H1 (cell line): ENCODE results near the gene MKRN2OS. TPM values are rescaled to one million over a fixed set of nuclear protein-coding genes. Genes with fewer than 3 reads are reported as not detected.

Source experiments
- CTCF ChIA-PET: fragments of 300-600 bp; sonication (Branson Sonifier 250); formaldehyde crosslinking; loops from one replicate; lab custom pipeline; 2021; ENCODE audit not compliant: partially characterized antibody; lab: Charles Lee
- POLR2A ChIA-PET: fragments of 300-600 bp; sonication (Branson Sonifier 250); formaldehyde crosslinking; loops from one replicate; lab custom pipeline; 2021; ENCODE audit warnings: inconsistent platforms; ENCODE audit not compliant: partially characterized antibody; lab: Charles Lee
- DNase-seq, 2 experiments: peaks; one replicate each; pipeline versions ENCODE4 v3.0.0 to v3.0.0-alpha.2; 2010 to 2022; ENCODE audit warnings: low spot score in 2 of 2, low read depth in 1 of 2, mixed read lengths in 1 of 2
- FAIRE-seq: peaks from 2 replicates; lab custom pipeline; 2011; peaks lifted over from hg19 to GRCh38; lab: Jason Lieb, UNC
- H2AFZ ChIP-seq: 2 replicates; pipeline ENCODE4 v1.8.1; 2012; ENCODE audit warnings: low read length, inconsistent platforms
- H2AK5ac ChIP-seq: 2 replicates; pipeline ENCODE4 v1.6.1; 2013; ENCODE audit warnings: low read depth, low read length
- H2BK120ac ChIP-seq: replicated peaks from 2 replicates; pipeline ENCODE3; 2013; ENCODE audit warnings: low read depth, low read length, inconsistent platforms
- H2BK12ac ChIP-seq: 2 replicates; pipeline ENCODE4 v1.6.1; 2013; ENCODE audit warnings: low read depth, low read length
- H2BK15ac ChIP-seq: 2 replicates; pipeline ENCODE4 v1.6.1; 2013; ENCODE audit warnings: low read length
- H2BK20ac ChIP-seq: 2 replicates; pipeline ENCODE4 v1.6.1; 2013; ENCODE audit warnings: low read length
- H2BK5ac ChIP-seq: 2 replicates; pipeline ENCODE4 v1.6.1; 2013; ENCODE audit warnings: low read depth, low read length
- H3K14ac ChIP-seq: 2 replicates; pipeline ENCODE4 v1.6.1; 2013; ENCODE audit warnings: inconsistent platforms; ENCODE audit not compliant: insufficient read length
- H3K18ac ChIP-seq: 2 replicates; pipeline ENCODE4 v1.6.1; 2013; ENCODE audit warnings: low read length; ENCODE audit errors: extremely low read depth
- H3K23ac ChIP-seq: 2 replicates; pipeline ENCODE4 v1.6.1; 2013; ENCODE audit warnings: inconsistent platforms; ENCODE audit not compliant: insufficient read length
- H3K23me2 ChIP-seq: 2 replicates; pipeline ENCODE4 v1.6.1; 2013; ENCODE audit warnings: low read depth, low read length
- H3K27ac ChIP-seq: 2 replicates; pipeline ENCODE4 v1.6.1; 2011; ENCODE audit warnings: low read depth, low read length, inconsistent platforms
- H3K27me3 ChIP-seq, 4 experiments: replicated peaks in 1 of 4; 1 replicate in 1 of 4; 2 replicates in 3 of 4; pipeline versions ENCODE4 v1.6.1 to v1.8.1; 2011 to 2013; ENCODE audit warnings: low read length in 3 of 4, mild to moderate bottlenecking in 3 of 4, inconsistent platforms in 2 of 4, mixed read lengths in 2 of 4, moderate library complexity in 1 of 4; ENCODE audit not compliant: control insufficient read depth in 3 of 4, insufficient read depth in 3 of 4; ENCODE audit errors: extremely low read depth in 1 of 4
- H3K36me3 ChIP-seq, 4 experiments: 2 replicates each; pipeline versions ENCODE4 v1.6.1 to v1.8.1; 2011 to 2013; ENCODE audit warnings: mild to moderate bottlenecking in 4 of 4, low read length in 3 of 4, moderate library complexity in 2 of 4, control low read depth in 1 of 4, inconsistent platforms in 1 of 4; ENCODE audit not compliant: insufficient read depth in 4 of 4, control insufficient read depth in 2 of 4
- H3K4ac ChIP-seq: replicated peaks from 2 replicates; pipeline ENCODE3; 2013; ENCODE audit warnings: low read length, low read depth, mixed read lengths, inconsistent platforms; ENCODE audit not compliant: insufficient read length
- H3K4me1 ChIP-seq, 4 experiments: replicated peaks in 1 of 4; 1 replicate in 1 of 4; 2 replicates in 3 of 4; pipeline versions ENCODE4 v1.6.1 to v1.8.1; 2011 to 2013; ENCODE audit warnings: low read length in 3 of 4, inconsistent platforms in 2 of 4, mixed read lengths in 1 of 4; ENCODE audit not compliant: insufficient read depth in 4 of 4, control insufficient read depth in 3 of 4
- H3K4me2 ChIP-seq, 2 experiments: 2 replicates each; pipeline versions ENCODE4 v1.6.1 to v1.8.1; 2011 to 2013; ENCODE audit warnings: low read depth in 2 of 2, low read length in 2 of 2, control low read depth in 1 of 2, inconsistent platforms in 1 of 2, mild to moderate bottlenecking in 1 of 2; ENCODE audit not compliant: insufficient read depth in 1 of 2
- H3K4me3 ChIP-seq, 4 experiments: fragments of 200-600, 300-600 bp in 1 of 4; sonication (generic), shearing (Covaris generic), sonication (Bioruptor Twin) in 1 of 4; 2 replicates each; pipeline versions ENCODE4 v1.5.1 to v1.8.1; 2011 to 2016; ENCODE audit warnings: low read length in 4 of 4, low read depth in 3 of 4, control low read depth in 2 of 4, inconsistent platforms in 2 of 4, mild to moderate bottlenecking in 2 of 4, mixed read lengths in 1 of 4, moderate library complexity in 1 of 4; ENCODE audit not compliant: insufficient read depth in 2 of 4; ENCODE audit errors: extremely low read depth in 1 of 4
- H3K56ac ChIP-seq: replicated peaks from 2 replicates; pipeline ENCODE3; 2013; ENCODE audit warnings: low read depth, mild to moderate bottlenecking, mixed read lengths, low read length, inconsistent platforms; ENCODE audit not compliant: insufficient read length
- H3K79me1 ChIP-seq: 2 replicates; pipeline ENCODE4 v1.6.1; 2013; ENCODE audit warnings: low read depth, low read length, control low read depth
- H3K79me2 ChIP-seq, 2 experiments: 2 replicates each; pipeline versions ENCODE4 v1.6.1 to v1.8.1; 2012 to 2013; ENCODE audit warnings: low read length in 2 of 2, mild to moderate bottlenecking in 2 of 2, inconsistent platforms in 1 of 2; ENCODE audit not compliant: insufficient read depth in 2 of 2, control insufficient read depth in 1 of 2
- H3K9ac ChIP-seq, 4 experiments: replicated peaks in 1 of 4; 1 replicate in 1 of 4; 2 replicates in 3 of 4; pipeline versions ENCODE4 v1.6.1 to v1.8.1; 2011 to 2013; ENCODE audit warnings: low read depth in 3 of 4, low read length in 3 of 4, control low read depth in 2 of 4, mild to moderate bottlenecking in 2 of 4, moderate library complexity in 2 of 4, inconsistent platforms in 1 of 4; ENCODE audit errors: extremely low read depth in 1 of 4
- H3K9me3 ChIP-seq, 2 experiments: 2 replicates each; pipeline versions ENCODE4 v1.6.1 to v1.8.1; 2012 to 2013; ENCODE audit warnings: mild to moderate bottlenecking in 2 of 2, moderate library complexity in 2 of 2, control low read depth in 1 of 2, inconsistent platforms in 1 of 2, low read depth in 1 of 2, low read length in 1 of 2, mixed read lengths in 1 of 2; ENCODE audit not compliant: insufficient read depth in 2 of 2
- H4K20me1 ChIP-seq, 2 experiments: replicated peaks in 1 of 2; 2 replicates each; pipeline versions ENCODE3 to v1.8.1; 2011 to 2013; ENCODE audit warnings: inconsistent platforms in 2 of 2, low read length in 2 of 2, mild to moderate bottlenecking in 1 of 2; ENCODE audit not compliant: insufficient read depth in 2 of 2, control insufficient read depth in 1 of 2
- H4K5ac ChIP-seq: 2 replicates; pipeline ENCODE4 v1.6.1; 2013; ENCODE audit warnings: low read length, low read depth, mixed read lengths, inconsistent platforms; ENCODE audit not compliant: insufficient read length
- H4K8ac ChIP-seq: 2 replicates; pipeline ENCODE4 v1.8.0; 2013; ENCODE audit warnings: mild to moderate bottlenecking, moderate library complexity, low read length, inconsistent platforms; ENCODE audit not compliant: insufficient read depth; ENCODE audit errors: extremely low read depth
- H4K91ac ChIP-seq: replicated peaks from 2 replicates; pipeline ENCODE3; 2013; ENCODE audit warnings: low read length, mixed read lengths, inconsistent platforms; ENCODE audit not compliant: insufficient read length
- FOSL1 ChIP-seq: IDR thresholded peaks from 2 replicates; pipeline ENCODE4 v1.6.1; 2011; ENCODE audit warnings: mild to moderate bottlenecking, low read depth, low read length, moderate library complexity; ENCODE audit not compliant: insufficient read depth
- JUND ChIP-seq: IDR thresholded peaks from 2 replicates; pipeline ENCODE4 v1.6.1; 2011; ENCODE audit warnings: mild to moderate bottlenecking, improper control_type of control experiment, low read length
- KDM4A ChIP-seq: IDR thresholded peaks from one replicate; pipeline ENCODE4 v1.7.1; 2012; ENCODE audit warnings: low read depth, mild to moderate bottlenecking, moderate library complexity, low read length, inconsistent platforms; ENCODE audit not compliant: severe bottlenecking
- NRF1 ChIP-seq: IDR thresholded peaks from 2 replicates; pipeline ENCODE4 v1.6.1; 2011; ENCODE audit warnings: mild to moderate bottlenecking, low read depth, low read length, improper control_type of control experiment
- POLR2AphosphoS5 ChIP-seq: IDR thresholded peaks from 2 replicates; pipeline ENCODE4 v1.6.1; 2011; ENCODE audit warnings: low read depth, low read length
- POU5F1 ChIP-seq: IDR thresholded peaks from 2 replicates; pipeline ENCODE4 v1.6.1; 2011; ENCODE audit warnings: low read depth, mild to moderate bottlenecking, low read length, moderate library complexity
- RBBP5 ChIP-seq: IDR thresholded peaks from 2 replicates; pipeline ENCODE4 v1.7.1; 2012; ENCODE audit warnings: low read depth, mild to moderate bottlenecking, inconsistent platforms, low read length, moderate library complexity, borderline replicate concordance
- RFX5 ChIP-seq: IDR thresholded peaks from 2 replicates; pipeline ENCODE4 v1.6.1; 2011; ENCODE audit warnings: low read depth, low read length, improper control_type of control experiment, borderline replicate concordance
- SP2 ChIP-seq: IDR thresholded peaks from 2 replicates; pipeline ENCODE4 v1.6.1; 2012; ENCODE audit warnings: mild to moderate bottlenecking, low read length, inconsistent platforms
- TAF7 ChIP-seq: optimal IDR thresholded peaks from 2 replicates; pipeline ENCODE3; 2011; ENCODE audit warnings: low read depth, mild to moderate bottlenecking, inconsistent platforms, low read length, moderate library complexity, borderline replicate concordance
- TCF12 ChIP-seq: IDR thresholded peaks from 2 replicates; pipeline ENCODE4 v1.6.1; 2011; ENCODE audit warnings: low read depth, mild to moderate bottlenecking, low read length
- TEAD4 ChIP-seq: IDR thresholded peaks from 2 replicates; pipeline ENCODE4 v1.6.1; 2012; ENCODE audit warnings: low read depth, low read length, inconsistent platforms, mixed read lengths
- WGBS, 2 experiments: shearing (Covaris generic) in 1 of 2; methylation state at CpG; one replicate each; pipeline versions ENCODE4 v1.1.6 to v1.1.7; 2013 to 2015; ENCODE audit warnings: low lambda C conversion rate in 2 of 2, mixed read lengths in 2 of 2, inconsistent platforms in 1 of 2, low coverage in 1 of 2, missing lambda C conversion rate in 1 of 2; ENCODE audit not compliant: insufficient replicate concordance in 2 of 2, insufficient coverage in 1 of 2, insufficient read length in 1 of 2; ENCODE audit errors: extremely low coverage in 1 of 2, missing lambda C conversion rate in 1 of 2; 5-methylcytosine and 5-hydroxymethylcytosine counted together
- polyA plus RNA-seq, 7 experiments: library from polyadenylated mRNA; depleted of rRNA in 3 of 7; stranded (reverse) in 5 of 7; unstranded in 2 of 7; fragments of >200 nt in 5 of 7; fragments of 200-250 nt in 2 of 7; gene quantifications; 1 replicate in 5 of 7; 2 replicates in 1 of 7; 4 replicates in 1 of 7; pipeline versions ENCODE4 v1.2.1 to v1.2.3, GENCODE V29; 2011 to 2013; ENCODE audit warnings: missing spikeins in 2 of 7, mixed read lengths in 2 of 7
- total RNA-seq: library from RNA; stranded (reverse); fragmentation: NEBNext Ultra II Directional; extraction: Animal tissue kit (Norgen Biotek cat#: 25700); gene quantifications from 2 replicates; pipeline ENCODE4 v1.2.1, GENCODE V29; 2021

The MKRN2OS gene
- total and polyA plus RNA-seq, 2 of the 8 experiments (the other 6 are each of a cell fraction or from before 2014, with no cell fraction given): 0.15 to 0.41 TPM

DNA sequence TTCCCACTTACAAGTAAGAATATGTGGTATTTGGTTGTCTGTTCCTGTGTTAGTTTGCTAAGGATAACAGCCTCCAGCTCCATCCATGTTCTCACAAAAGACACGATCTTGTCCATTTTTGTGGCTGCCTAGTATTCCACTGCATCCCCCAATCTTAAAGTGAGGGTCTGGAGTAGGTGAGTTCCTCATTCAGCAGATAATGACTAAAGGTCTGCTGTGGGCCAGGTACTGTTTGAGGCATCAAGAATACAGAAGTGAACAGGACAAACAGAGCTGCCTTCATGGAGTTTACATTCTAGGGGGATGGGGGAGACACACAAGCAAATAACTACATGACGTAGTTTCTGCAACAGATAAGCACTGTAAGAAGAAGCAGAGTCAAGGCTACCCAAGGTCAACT is 24.3 kb downstream of the MKRN2OS start:
- H3K9me3 ChIP-seq: no peaks in the 10 kb centered on the region
- no peak overlapping the region for H3K4me3 ChIP-seq
- CTCF ChIA-PET: interaction anchor here (1.0 kb wide), 1 partner anchor 18 kb away, joined by 3 read pairs; no protein-coding TSS in a partner anchor
- DNase-seq: no peak
- POLR2A ChIA-PET: interaction anchor here (1.1 kb wide), 1 partner anchor 11 kb away, joined by 3 read pairs; no protein-coding TSS in a partner anchor
- H4K91ac ChIP-seq: no peak overlapping the region
- H3K4me2 ChIP-seq: no peak overlapping the region
- H3K27me3 ChIP-seq: no peaks in the 10 kb centered on the region
- H2BK120ac ChIP-seq: no peak overlapping the region
- H3K14ac ChIP-seq: no peak overlapping the region
- H2BK5ac ChIP-seq: no peak overlapping the region
- no peak overlapping the region for H3K27ac ChIP-seq
- H3K4me1 ChIP-seq: no peaks in the 10 kb centered on the region
- no peak overlapping the region for H2BK20ac ChIP-seq
- H3K79me2 ChIP-seq: no peaks in the 10 kb centered on the region
- no peak overlapping the region for H3K9ac ChIP-seq
- TF ChIP-seq RBBP5 (no peak), RFX5 (no peak), JUND (no peak), TCF12 (no peak), SP2 (no peak), POLR2AphosphoS5 (no peak), POU5F1 (no peak), TAF7 (no peak), TEAD4 (no peak), NRF1 (no peak), KDM4A (no peak), FOSL1 (no peak)
- TF ChIP-seq, all 59 proteins: peak for 0
- peaks cover 0 to 2% of the 10 kb centered on the region in 2 experiments for H4K20me1 ChIP-seq
- H3K56ac ChIP-seq: no peak overlapping the region
- H3K18ac ChIP-seq: no peak overlapping the region
- H2BK15ac ChIP-seq: no peak overlapping the region
- no peak overlapping the region for H3K23ac ChIP-seq
- no peak overlapping the region for H2AFZ ChIP-seq
- peaks cover 2 to 21% (median 10%) of the 10 kb centered on the region in 4 experiments; a peak in 6 of 8 replicates for H3K36me3 ChIP-seq
- H4K5ac ChIP-seq: no peak overlapping the region
- H2AK5ac ChIP-seq: no peak overlapping the region
- FAIRE-seq: no peak
- no peak overlapping the region for H3K4ac ChIP-seq
- WGBS, 2 experiments: 86% methylated on average over 2 of the region's 2 CpGs; no CpG with 5 or more reads in 1 of the 2 experiments
- H3K79me1 ChIP-seq: peaks cover 2% of the 10 kb centered on the region; the same call in 1 of the 2 replicates
- no peak overlapping the region for H2BK12ac ChIP-seq
- H4K8ac ChIP-seq: no peak overlapping the region
- H3K23me2 ChIP-seq: no peaks in the 10 kb centered on the region; the same call in 1 of the 2 replicates
